Neuronal stem cell (in vitro differentiated cells): ENCODE results near the gene ABCD1.

Experiments used
- DNase-seq: peaks from one replicate; pipeline ENCODE4 v3.0.0-alpha.2; 2013; ENCODE audit warnings: low spot score
- H2AFZ ChIP-seq: one replicate; pipeline ENCODE4 v1.6.1; 2013; ENCODE audit warnings: mild to moderate bottlenecking, low read length, inconsistent platforms
- H2AK5ac ChIP-seq: 2 replicates; pipeline ENCODE4 v1.6.1; 2013; ENCODE audit warnings: low read depth, mild to moderate bottlenecking, inconsistent platforms, low read length, moderate library complexity, mixed read lengths
- H2BK120ac ChIP-seq: 2 replicates; pipeline ENCODE4 v1.6.1; 2013; ENCODE audit warnings: low read depth, mild to moderate bottlenecking, inconsistent platforms, low read length, moderate library complexity, mixed read lengths
- H2BK12ac ChIP-seq: one replicate; pipeline ENCODE4 v1.6.1; 2013; ENCODE audit warnings: low read length, inconsistent platforms
- H2BK15ac ChIP-seq: 2 replicates; pipeline ENCODE4 v1.6.1; 2013; ENCODE audit warnings: mild to moderate bottlenecking, low read length, inconsistent platforms, mixed read lengths
- H2BK5ac ChIP-seq: one replicate; pipeline ENCODE4 v1.6.1; 2013; ENCODE audit warnings: inconsistent platforms, mild to moderate bottlenecking, low read length, moderate library complexity
- H3K14ac ChIP-seq: one replicate; pipeline ENCODE4 v1.6.1; 2013; ENCODE audit warnings: low read length, inconsistent platforms
- H3K18ac ChIP-seq: 2 replicates; pipeline ENCODE4 v1.6.1; 2013; ENCODE audit warnings: low read length, inconsistent platforms
- H3K23ac ChIP-seq: 2 replicates; pipeline ENCODE4 v1.6.1; 2013; ENCODE audit warnings: low read depth, mild to moderate bottlenecking, mixed read lengths, low read length, inconsistent platforms; ENCODE audit not compliant: poor library complexity
- H3K27ac ChIP-seq: replicated peaks from 3 replicates; pipeline ENCODE4 v1.5.1; 2013; ENCODE audit warnings: low read length, inconsistent platforms
- H3K27me3 ChIP-seq, 3 experiments: 2 replicates each; pipeline ENCODE4 v1.6.1; 2013; ENCODE audit warnings: low read length in 3 of 3, mild to moderate bottlenecking in 2 of 3, inconsistent platforms in 1 of 3, low read depth in 1 of 3, mixed read lengths in 1 of 3, moderate library complexity in 1 of 3; ENCODE audit not compliant: control insufficient read depth in 3 of 3, insufficient read depth in 3 of 3
- H3K36me3 ChIP-seq, 2 donors: replicated peaks in 1 of 2; 2 replicates each; pipeline ENCODE4 v1.6.1; 2013; ENCODE audit warnings: low read length in 2 of 2; ENCODE audit not compliant: control insufficient read depth in 2 of 2, insufficient read depth in 2 of 2
- H3K4ac ChIP-seq: 2 replicates; pipeline ENCODE4 v1.6.1; 2013; ENCODE audit warnings: inconsistent platforms, mild to moderate bottlenecking, low read length, moderate library complexity
- H3K4me1 ChIP-seq, 2 donors: 1 replicate in 1 of 2; 2 replicates in 1 of 2; pipeline ENCODE4 v1.6.1; 2013; ENCODE audit warnings: low read length in 2 of 2, low read depth in 1 of 2; ENCODE audit not compliant: control insufficient read depth in 2 of 2, insufficient read depth in 1 of 2
- H3K4me2 ChIP-seq: one replicate; pipeline ENCODE4 v1.6.1; 2013; ENCODE audit warnings: mild to moderate bottlenecking, low read length, inconsistent platforms; ENCODE audit not compliant: insufficient read depth, poor library complexity, severe bottlenecking
- H3K4me3 ChIP-seq, 2 donors: 2 replicates each; pipeline ENCODE4 v1.5.1; 2013; ENCODE audit warnings: low read length in 2 of 2, mild to moderate bottlenecking in 2 of 2, inconsistent platforms in 1 of 2, moderate library complexity in 1 of 2
- H3K79me1 ChIP-seq: one replicate; pipeline ENCODE4 v1.6.1; 2013; ENCODE audit warnings: low read depth, mild to moderate bottlenecking, inconsistent platforms, low read length, moderate library complexity
- H3K9ac ChIP-seq: one replicate; pipeline ENCODE4 v1.6.1; 2013; ENCODE audit warnings: mild to moderate bottlenecking, low read depth, low read length, inconsistent platforms; ENCODE audit not compliant: poor library complexity
- H3K9me3 ChIP-seq, 2 donors: replicated peaks in 1 of 2; 2 replicates each; pipeline versions ENCODE3 to v1.6.1; 2013; ENCODE audit warnings: low read length in 2 of 2, mild to moderate bottlenecking in 2 of 2, inconsistent platforms in 1 of 2, low read depth in 1 of 2, mixed read lengths in 1 of 2, moderate library complexity in 1 of 2; ENCODE audit not compliant: control insufficient read depth in 2 of 2, insufficient read depth in 1 of 2
- H4K8ac ChIP-seq: one replicate; pipeline ENCODE4 v1.6.1; 2013; ENCODE audit warnings: low read depth, mild to moderate bottlenecking, inconsistent platforms, low read length, moderate library complexity
- H4K91ac ChIP-seq: one replicate; pipeline ENCODE4 v1.6.1; 2013; ENCODE audit warnings: low read length, low read depth, mild to moderate bottlenecking, inconsistent platforms; ENCODE audit not compliant: poor library complexity
- WGBS, 2 donors: extraction: QIAGEN DNeasy Blood & Tissue Kit; methylation state at CpG; one replicate each; pipeline ENCODE4 v1.1.7; 2013; ENCODE audit warnings: missing lambda C conversion rate in 2 of 2, mixed read lengths in 1 of 2; ENCODE audit not compliant: insufficient read length in 2 of 2, insufficient replicate concordance in 1 of 2; ENCODE audit errors: extremely low coverage in 2 of 2; 5-methylcytosine and 5-hydroxymethylcytosine counted together

The ABCD1 gene

GRCh38 chrX:153719238-153719637, 5.4 kb upstream of the ABCD1 start:
- Histone ChIP-seq H3K4me1 (peaks cover 6 to 9% of the 10 kb centered on the region in 2 donors), H2BK120ac (no peak overlapping the region), H3K27ac (no peak overlapping the region), H3K14ac (no peak overlapping the region), H3K4me2 (no peak overlapping the region), H3K36me3 (peaks cover 23 to 75% of the 10 kb centered on the region in 2 donors), H3K27me3 (peaks cover 0 to 4% (median 0%) of the 10 kb centered on the region in 3 experiments), H2AK5ac (no peak overlapping the region), H2BK15ac (no peak overlapping the region), H3K9me3 (no peaks in the 10 kb centered on the region), H2BK5ac (no peak overlapping the region), H3K18ac (no peak overlapping the region), H2BK12ac (no peak overlapping the region), H3K4me3 (no peak overlapping the region), H3K79me1 (peaks cover 5% of the 10 kb centered on the region), H3K4ac (no peak overlapping the region), H3K9ac (no peak overlapping the region), H3K23ac (no peak overlapping the region), H4K91ac (no peak overlapping the region), H4K8ac (no peak overlapping the region), H2AFZ (no peak overlapping the region)
- WGBS, 2 donors: no CpG with 5 or more reads among the region's 2 CpGs
- DNase-seq: no peak

GRCh38 chrX:153719701-153720100, 5.0 kb upstream of the ABCD1 start:
- H3K4ac ChIP-seq: no peak overlapping the region
- no peak overlapping the region for H2AK5ac ChIP-seq
- H2BK120ac ChIP-seq: no peak overlapping the region
- no peak overlapping the region for H3K23ac ChIP-seq
- H3K4me1 ChIP-seq: peaks cover 6 to 9% of the 10 kb centered on the region in 2 donors
- no peak overlapping the region for H2BK12ac ChIP-seq
- H3K27me3 ChIP-seq: peaks cover 0 to 4% (median 0%) of the 10 kb centered on the region in 3 experiments
- H3K9ac ChIP-seq: no peak overlapping the region
- WGBS, 2 donors: no CpG with 5 or more reads among the region's 2 CpGs
- no peak for DNase-seq
- no peak overlapping the region for H3K27ac ChIP-seq
- H3K36me3 ChIP-seq: peaks cover 19 to 70% of the 10 kb centered on the region in 2 donors
- H3K18ac ChIP-seq: no peak overlapping the region
- H3K9me3 ChIP-seq: no peaks in the 10 kb centered on the region
- H3K79me1 ChIP-seq: peaks cover 5% of the 10 kb centered on the region
- no peak overlapping the region for H2BK15ac ChIP-seq
- no peak overlapping the region for H4K91ac ChIP-seq
- H2AFZ ChIP-seq: no peak overlapping the region
- H4K8ac ChIP-seq: no peak overlapping the region
- H3K4me2 ChIP-seq: no peak overlapping the region
- no peak overlapping the region for H3K4me3 ChIP-seq
- H2BK5ac ChIP-seq: no peak overlapping the region
- no peak overlapping the region for H3K14ac ChIP-seq

DNA sequence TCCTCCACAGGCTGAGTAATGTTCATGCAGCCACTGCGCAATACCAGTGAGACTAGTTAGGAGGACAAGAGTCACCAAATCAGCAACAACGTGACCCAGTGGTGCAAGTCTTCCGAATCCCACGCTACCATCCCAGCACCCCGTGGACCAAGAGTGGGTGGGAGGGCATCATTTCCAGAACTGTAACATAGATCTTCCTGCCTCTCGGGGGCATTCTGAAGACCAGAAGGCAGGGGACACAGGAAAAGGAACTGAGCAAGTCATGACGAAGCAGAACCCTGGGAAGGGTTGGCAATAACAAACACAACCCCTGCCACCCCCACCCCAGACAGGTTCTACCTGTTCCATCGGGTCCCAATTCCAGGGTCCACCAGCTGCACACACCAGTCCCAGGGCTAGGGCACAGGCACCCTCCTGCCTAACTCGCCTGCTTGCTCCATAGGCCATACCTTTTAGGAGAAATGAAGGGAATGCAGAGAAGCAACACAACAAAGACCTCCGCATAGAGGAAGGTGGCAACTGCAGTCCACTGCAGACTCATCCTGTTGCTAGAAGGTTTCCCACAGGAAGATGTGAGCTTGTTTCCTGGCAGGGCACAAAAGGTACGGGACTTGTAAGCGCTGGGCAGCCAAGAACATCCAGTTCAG, 1.8 kb upstream of the ABCD1 start:
- Histone ChIP-seq H3K79me1 (peaks cover 5% of the 10 kb centered on the region), H2BK5ac (no peak overlapping the region), H3K4me1 (peaks cover 19 to 21% of the 10 kb centered on the region in 2 donors), H4K8ac (no peak overlapping the region), H3K4me2 (peak overlapping the region; percentile 54), H3K23ac (no peak overlapping the region), H2AFZ (no peak overlapping the region), H2BK12ac (no peak overlapping the region), H3K9ac (peak overlapping the region; percentile 91), H3K18ac (no peak overlapping the region), H3K36me3 (peaks cover 11 to 44% of the 10 kb centered on the region in 2 donors), H3K9me3 (no peaks in the 10 kb centered on the region), H3K4ac (no peak overlapping the region), H3K14ac (no peak overlapping the region), H3K27me3 (peaks cover 0 to 4% (median 0%) of the 10 kb centered on the region in 3 experiments), H2BK15ac (no peak overlapping the region), H2AK5ac (no peak overlapping the region), H4K91ac (no peak overlapping the region), H3K4me3 (peak overlapping the region; percentile 66 to 88), H3K27ac (no peak overlapping the region), H2BK120ac (no peak overlapping the region)
- no CpG with 5 or more reads among the region's 12 CpGs for WGBS, 2 donors
- DNase-seq: no peak

GRCh38 chrX:153723351-153724251, 1.1 kb upstream of the ABCD1 start:
- no CpG with 5 or more reads among the region's 78 CpGs for WGBS, 2 donors
- peak overlapping the region; percentile 31 for H3K27ac ChIP-seq
- H2AK5ac ChIP-seq: no peak overlapping the region
- H4K8ac ChIP-seq: no peak overlapping the region
- peak overlapping the region; percentile 91 for H3K9ac ChIP-seq
- H2BK12ac ChIP-seq: no peak overlapping the region
- H2BK120ac ChIP-seq: no peak overlapping the region
- DNase-seq: peak; percentile 42
- H3K23ac ChIP-seq: no peak overlapping the region
- no peak overlapping the region for H3K4ac ChIP-seq
- peak overlapping the region; percentile 76 for H2AFZ ChIP-seq
- H3K4me3 ChIP-seq: peak overlapping the region; percentile 66 to 88
- no peak overlapping the region for H2BK15ac ChIP-seq
- H3K18ac ChIP-seq: peak overlapping the region; percentile 71
- H3K36me3 ChIP-seq: peaks cover 11 to 38% of the 10 kb centered on the region in 2 donors
- H2BK5ac ChIP-seq: no peak overlapping the region
- H3K27me3 ChIP-seq: peaks cover 0 to 4% (median 0%) of the 10 kb centered on the region in 3 experiments
- H4K91ac ChIP-seq: no peak overlapping the region
- H3K79me1 ChIP-seq: peaks cover 5% of the 10 kb centered on the region
- H3K9me3 ChIP-seq: no peaks in the 10 kb centered on the region
- H3K4me2 ChIP-seq: peak overlapping the region; percentile 54
- no peak overlapping the region for H3K14ac ChIP-seq
- H3K4me1 ChIP-seq: peaks cover 19 to 21% of the 10 kb centered on the region in 2 donors
